CD4-positive, CD25-positive, alpha-beta regulatory T cell (primary cell): Measurements from ENCODE around the gene MAP2K5. TPM values are rescaled to one million over a fixed set of nuclear protein-coding genes. Genes with fewer than 3 reads are reported as not detected.

Source experiments
- ATAC-seq, 2 donors: fragments of 150-1000 bp; cut with Tn5 transposase; one replicate each; pipeline ENCODE4 v1.10.0; 2021; ENCODE audit warnings: low read depth in 2 of 2, moderate number of reproducible peaks in 2 of 2, moderate library complexity in 1 of 2
- DNase-seq, 3 donors: peaks; one replicate each; pipeline versions ENCODE4 v3.0.0 to v3.0.0-alpha.2; 2012 to 2022; ENCODE audit warnings: mixed read lengths in 1 of 3
- H3K27ac ChIP-seq: one replicate; pipeline ENCODE4 v1.7.0; 2013; ENCODE audit warnings: mild to moderate bottlenecking, low read length; ENCODE audit not compliant: insufficient read depth, poor library complexity, severe bottlenecking
- H3K27me3 ChIP-seq: one replicate; pipeline ENCODE4 v1.7.0; 2013; ENCODE audit warnings: low read length; ENCODE audit not compliant: control insufficient read depth, insufficient read depth
- H3K36me3 ChIP-seq: one replicate; pipeline ENCODE4 v1.7.0; 2013; ENCODE audit warnings: mild to moderate bottlenecking, low read length, moderate library complexity; ENCODE audit not compliant: control insufficient read depth, insufficient read depth
- H3K4me1 ChIP-seq: 2 replicates; pipeline ENCODE4 v1.7.0; 2013; ENCODE audit warnings: mild to moderate bottlenecking, low read length; ENCODE audit not compliant: insufficient read depth, control insufficient read depth, poor library complexity, severe bottlenecking
- H3K4me3 ChIP-seq: one replicate; pipeline ENCODE4 v1.7.0; 2013; ENCODE audit warnings: low read depth, mild to moderate bottlenecking, low read length, moderate library complexity
- H3K9me3 ChIP-seq, 2 experiments: 1 replicate in 1 of 2; 2 replicates in 1 of 2; pipeline ENCODE4 v1.7.0; 2013; ENCODE audit warnings: low read length in 2 of 2, mild to moderate bottlenecking in 1 of 2, moderate library complexity in 1 of 2; ENCODE audit not compliant: control insufficient read depth in 2 of 2
- H3K27ac Mint-ChIP-seq, 3 donors: one replicate each; pipeline ENCODE4 v1.8.0; 2020 to 2022; ENCODE audit warnings: mild to moderate bottlenecking in 3 of 3, mixed read lengths in 3 of 3, moderate library complexity in 2 of 3
- H3K27me3 Mint-ChIP-seq: one replicate; pipeline ENCODE4 v1.8.0; 2022; ENCODE audit warnings: mild to moderate bottlenecking, mixed read lengths
- H3K36me3 Mint-ChIP-seq: one replicate; pipeline ENCODE4 v1.8.0; 2020; ENCODE audit warnings: mixed read lengths
- H3K4me1 Mint-ChIP-seq, 4 donors: one replicate each; pipeline ENCODE4 v1.8.0; 2020 to 2022; ENCODE audit warnings: mixed read lengths in 4 of 4, mild to moderate bottlenecking in 1 of 4
- H3K4me3 Mint-ChIP-seq, 4 donors: one replicate each; pipeline ENCODE4 v1.8.0; 2020 to 2022; ENCODE audit warnings: mild to moderate bottlenecking in 4 of 4, mixed read lengths in 4 of 4, moderate library complexity in 3 of 4
- H3K9me3 Mint-ChIP-seq, 7 donors: one replicate each; pipeline ENCODE4 v1.8.0; 2020 to 2022; ENCODE audit warnings: mixed read lengths in 7 of 7, mild to moderate bottlenecking in 3 of 7, moderate library complexity in 2 of 7
- polyA plus RNA-seq, 4 donors: library from polyadenylated mRNA; unstranded; fragments of 300-500 nt; fragmentation: Illumina TruSeq; gene quantifications; one replicate each; pipeline ENCODE4 v1.2.3, GENCODE V29; 2021
- total RNA-seq: library from RNA; stranded (reverse); gene quantifications from one replicate; pipeline ENCODE4 v1.2.3, GENCODE V29; 2022

The MAP2K5 gene
- total and polyA plus RNA-seq, 5 donors from 2014 or later: 14.5 to 30.8 (median 17.0) TPM

GRCh38 chr15:67836955-67837354 lies 294.5 kb downstream of the MAP2K5 start:
- peaks cover 72% of the 10 kb centered on the region for H3K27me3 Mint-ChIP-seq
- no peak for ATAC-seq

DNA sequence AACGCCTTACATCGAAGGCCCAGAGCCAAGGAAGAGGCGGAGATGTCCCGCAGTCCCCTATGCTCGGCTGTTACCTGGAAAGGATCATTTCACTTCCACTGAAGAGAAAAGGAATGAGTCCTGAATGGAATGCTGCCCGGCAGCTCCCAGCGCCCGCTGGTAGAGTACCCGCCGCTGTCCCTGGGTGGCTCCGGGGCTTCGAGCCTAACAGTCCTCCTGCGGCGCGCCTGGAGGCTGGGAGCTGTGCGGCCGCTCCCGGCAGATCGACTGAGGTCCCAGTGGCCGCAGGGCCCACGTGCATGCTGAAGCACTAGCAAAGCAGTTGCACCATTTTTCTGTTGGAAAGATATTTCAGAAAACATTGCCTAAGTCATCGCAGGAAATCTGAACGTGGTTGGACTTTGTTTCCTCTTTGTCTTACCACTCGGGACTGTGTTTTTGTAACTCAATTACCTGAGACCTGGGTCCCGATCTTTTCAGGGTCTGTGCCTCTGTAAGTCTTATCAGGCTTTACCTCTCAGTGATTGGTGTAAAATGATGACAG lies 296.4 kb downstream of the MAP2K5 start:
- DNase-seq: no peak
- peaks cover 11 to 49% (median 22%) of the 10 kb centered on the region in 4 donors for H3K4me1 Mint-ChIP-seq
- H3K4me1 ChIP-seq: peaks cover 46% of the 10 kb centered on the region

More at GRCh38 chr15:67836955-67837354, 294.5 kb downstream of the MAP2K5 start:
- H3K4me3 ChIP-seq: no peak overlapping the region
- Mint-ChIP-seq H3K9me3 (peaks cover 0 to 7% (median 0%) of the 10 kb centered on the region in 7 donors), H3K27ac (no peak overlapping the region), H3K36me3 (peaks cover 5% of the 10 kb centered on the region), H3K4me3 (peak overlapping the region in 1 of 4 donors; percentile 98), H3K4me1 (peaks cover 13 to 60% (median 28%) of the 10 kb centered on the region in 4 donors)
- peaks cover 17% of the 10 kb centered on the region for H3K27me3 ChIP-seq
- no peak overlapping the region for H3K27ac ChIP-seq
- H3K9me3 ChIP-seq: no peaks in the 10 kb centered on the region
- no peaks in the 10 kb centered on the region for H3K36me3 ChIP-seq
- peaks cover 59% of the 10 kb centered on the region for H3K4me1 ChIP-seq
- no peak for DNase-seq

DNA sequence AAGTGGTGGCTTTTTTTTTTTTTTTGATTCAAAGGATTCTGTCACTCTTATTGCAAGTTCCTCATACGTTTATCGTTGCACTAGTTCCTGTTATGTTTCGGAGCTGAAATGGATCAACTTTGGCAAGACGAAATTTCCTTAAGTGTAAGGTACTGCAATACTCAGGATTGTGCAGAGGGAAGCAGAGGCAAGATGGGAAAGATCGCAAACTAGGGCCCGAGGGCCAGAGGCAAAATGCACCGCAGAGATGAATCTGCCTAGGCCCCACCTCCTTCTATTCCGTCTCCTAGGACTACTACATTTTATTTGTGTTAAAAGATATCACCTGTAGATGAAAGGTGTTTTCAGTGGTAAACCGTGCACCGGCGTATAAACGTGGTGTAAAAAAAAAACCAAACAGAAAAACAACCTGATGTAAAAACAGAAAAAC lies 297.0 kb downstream of the MAP2K5 start:
- H3K4me3 Mint-ChIP-seq: peak overlapping the region; percentile 93 to 99 (median 96)
- Histone ChIP-seq H3K4me1 (peaks cover 39% of the 10 kb centered on the region), H3K27me3 (peaks cover 2% of the 10 kb centered on the region), H3K27ac (peak overlapping the region; percentile 93), H3K9me3 (no peaks in the 10 kb centered on the region), H3K36me3 (no peaks in the 10 kb centered on the region), H3K4me3 (peak overlapping the region; percentile 98)
- H3K27me3 Mint-ChIP-seq: peaks cover 56% of the 10 kb centered on the region
- H3K36me3 Mint-ChIP-seq: peaks cover 5% of the 10 kb centered on the region
- peaks cover 7 to 44% (median 17%) of the 10 kb centered on the region in 4 donors for H3K4me1 Mint-ChIP-seq
- peaks cover 0 to 5% (median 0%) of the 10 kb centered on the region in 7 donors for H3K9me3 Mint-ChIP-seq
- H3K27ac Mint-ChIP-seq: peak overlapping the region; percentile 94 to 99 (median 97)
- peak; percentile 28 to 29 for ATAC-seq
- peak in 2 of 3 donors; percentile 24 to 65 for DNase-seq

More for the DNA sequence above, 296.4 kb downstream of the MAP2K5 start:
- Mint-ChIP-seq H3K4me3 (peak overlapping the region; percentile 68 to 98 (median 88)), H3K27ac (peak overlapping the region in 2 of 3 donors; percentile 51 to 94), H3K36me3 (peaks cover 5% of the 10 kb centered on the region), H3K27me3 (peaks cover 62% of the 10 kb centered on the region), H3K9me3 (peaks cover 0 to 5% (median 0%) of the 10 kb centered on the region in 7 donors)
- no peaks in the 10 kb centered on the region for H3K9me3 ChIP-seq
- no peaks in the 10 kb centered on the region for H3K36me3 ChIP-seq
- peak overlapping the region; percentile 93 for H3K27ac ChIP-seq
- H3K4me3 ChIP-seq: peak overlapping the region; percentile 98
- no peak for ATAC-seq
- peaks cover 6% of the 10 kb centered on the region for H3K27me3 ChIP-seq

- no peaks in the 10 kb centered on the region for H3K9me3 ChIP-seq
- peak within 1 kb of the TSS; percentile 94 to 99 (median 97) for H3K27ac Mint-ChIP-seq
- H3K27ac ChIP-seq: peak within 1 kb of the TSS; percentile 93
- peaks cover 7 to 40% (median 17%) of the 10 kb centered on the region in 4 donors for H3K4me1 Mint-ChIP-seq
- peak; percentile 90 to 94 for ATAC-seq
- peaks cover 0 to 5% (median 0%) of the 10 kb centered on the region in 7 donors for H3K9me3 Mint-ChIP-seq
- peaks cover 5% of the 10 kb centered on the region for H3K36me3 Mint-ChIP-seq
- H3K4me1 ChIP-seq: peaks cover 33% of the 10 kb centered on the region
- peaks cover 1% of the 10 kb centered on the region for H3K27me3 ChIP-seq
- no peaks in the 10 kb centered on the region for H3K36me3 ChIP-seq
- DNase-seq: peak; percentile 93 to 98 (median 96)
- peak within 1 kb of the TSS; percentile 93 to 99 (median 96) for H3K4me3 Mint-ChIP-seq
- peaks cover 49% of the 10 kb centered on the region for H3K27me3 Mint-ChIP-seq
- H3K4me3 ChIP-seq: peak within 1 kb of the TSS; percentile 98
Measured at GRCh38 chr15:67839929-67840748, 297.6 kb downstream of the MAP2K5 start, which contains the start of gene RNU6-1. Gene RNU6-1, minus strand, starts transcription at chr15:67840045.

DNA sequence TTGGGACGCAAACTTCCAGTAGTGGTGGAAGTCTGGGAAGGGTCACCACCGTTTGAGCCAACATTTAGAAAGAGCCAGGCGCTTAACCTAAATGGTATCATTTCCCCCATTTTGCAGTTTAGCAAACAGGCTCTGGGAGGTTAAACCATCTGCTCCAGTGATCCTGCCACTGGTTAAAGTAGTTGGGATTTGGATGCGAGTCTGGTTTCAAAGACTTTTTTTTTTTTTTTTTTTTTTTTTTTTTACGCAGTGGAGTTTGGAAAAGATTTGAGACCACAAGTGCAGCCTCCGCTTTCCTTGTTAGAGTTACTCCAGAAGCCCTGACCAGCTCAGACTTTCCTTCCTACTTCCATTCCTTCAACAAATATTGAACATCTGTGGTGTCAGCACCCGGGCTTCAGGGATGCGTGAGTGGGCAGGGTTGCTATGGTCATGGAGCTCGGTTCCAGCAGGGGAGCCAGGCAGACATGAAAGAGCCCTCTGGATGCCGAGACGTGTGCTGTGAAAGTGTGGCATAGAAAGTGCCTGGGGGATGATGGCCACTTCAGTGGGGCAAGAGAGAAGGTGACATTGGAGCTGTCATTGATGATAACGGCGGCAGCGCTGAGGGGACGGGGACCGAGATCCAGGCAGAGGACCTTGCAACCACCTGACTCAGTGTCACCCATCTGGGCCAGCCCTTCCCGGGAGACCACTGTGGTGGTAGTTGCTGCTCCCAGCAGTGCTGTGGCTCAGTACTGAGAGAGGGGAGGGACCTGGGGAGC lies 298.4 kb downstream of the MAP2K5 start:
- Mint-ChIP-seq H3K4me3 (peak overlapping the region; percentile 93 to 99 (median 96)), H3K27me3 (peaks cover 41% of the 10 kb centered on the region), H3K4me1 (peaks cover 7 to 33% (median 17%) of the 10 kb centered on the region in 4 donors), H3K9me3 (peaks cover 0 to 5% (median 0%) of the 10 kb centered on the region in 7 donors), H3K27ac (peak overlapping the region; percentile 94 to 99 (median 97)), H3K36me3 (peaks cover 5% of the 10 kb centered on the region)
- no peak for ATAC-seq
- no peaks in the 10 kb centered on the region for H3K36me3 ChIP-seq
- peak in 1 of 3 donors; percentile 8 for DNase-seq
- peak overlapping the region; percentile 93 for H3K27ac ChIP-seq
- no peaks in the 10 kb centered on the region for H3K27me3 ChIP-seq
- peak overlapping the region; percentile 98 for H3K4me3 ChIP-seq
- H3K4me1 ChIP-seq: peaks cover 25% of the 10 kb centered on the region
- H3K9me3 ChIP-seq: no peaks in the 10 kb centered on the region

DNA sequence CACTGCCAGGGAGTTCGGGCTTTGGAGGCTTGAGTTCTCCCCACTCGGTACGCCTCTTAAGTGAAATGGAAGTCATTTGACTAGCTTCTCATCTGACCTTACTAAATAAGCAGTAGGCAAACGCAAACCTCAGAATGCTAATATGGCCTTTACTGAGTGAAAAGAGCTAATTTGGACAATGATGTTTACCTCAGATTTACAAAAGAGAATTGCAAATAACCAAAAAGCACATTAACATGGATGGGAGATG lies 298.9 kb downstream of the MAP2K5 start:
- peaks cover 36% of the 10 kb centered on the region for H3K27me3 Mint-ChIP-seq
- ATAC-seq (no peak), DNase-seq (no peak)
- peak overlapping the region; percentile 93 to 99 (median 96) for H3K4me3 Mint-ChIP-seq
- no peaks in the 10 kb centered on the region for H3K27me3 ChIP-seq
- peaks cover 7 to 28% (median 15%) of the 10 kb centered on the region in 4 donors for H3K4me1 Mint-ChIP-seq
- peaks cover 5% of the 10 kb centered on the region for H3K36me3 Mint-ChIP-seq
- peaks cover 0 to 5% (median 0%) of the 10 kb centered on the region in 7 donors for H3K9me3 Mint-ChIP-seq
- peaks cover 20% of the 10 kb centered on the region for H3K4me1 ChIP-seq
- no peaks in the 10 kb centered on the region for H3K9me3 ChIP-seq
- H3K27ac ChIP-seq: no peak overlapping the region
- H3K4me3 ChIP-seq: peak overlapping the region; percentile 98
- H3K36me3 ChIP-seq: no peaks in the 10 kb centered on the region
- H3K27ac Mint-ChIP-seq: peak overlapping the region in 1 of 3 donors; percentile 94

GRCh38 chr15:67843092-67843501 lies 300.6 kb downstream of the MAP2K5 start:
- H3K27ac Mint-ChIP-seq: peak overlapping the region in 2 of 3 donors; percentile 22 to 56
- peaks cover 5% of the 10 kb centered on the region for H3K36me3 Mint-ChIP-seq
- Histone ChIP-seq H3K4me3 (no peak overlapping the region), H3K9me3 (no peaks in the 10 kb centered on the region), H3K27me3 (no peaks in the 10 kb centered on the region), H3K36me3 (no peaks in the 10 kb centered on the region), H3K27ac (no peak overlapping the region), H3K4me1 (peaks cover 20% of the 10 kb centered on the region)
- H3K4me1 Mint-ChIP-seq: peaks cover 7 to 23% (median 13%) of the 10 kb centered on the region in 4 donors
- ATAC-seq (no peak), DNase-seq (no peak)
- H3K4me3 Mint-ChIP-seq: peak overlapping the region in 2 of 4 donors; percentile 11 to 64
- peaks cover 37% of the 10 kb centered on the region for H3K27me3 Mint-ChIP-seq
- peaks cover 0 to 8% (median 0%) of the 10 kb centered on the region in 7 donors for H3K9me3 Mint-ChIP-seq
